ENCODE results near the gene MPPED1.

Gene MPPED1

GRCh38 chr22:43449831-43450225 lies 38.0 kb downstream of the MPPED1 start:
- no peak for DNase-seq

- no peak for DNase-seq
These were observed 39.7 kb downstream of the MPPED1 start for GRCh38 chr22:43451371-43452050.

DNA sequence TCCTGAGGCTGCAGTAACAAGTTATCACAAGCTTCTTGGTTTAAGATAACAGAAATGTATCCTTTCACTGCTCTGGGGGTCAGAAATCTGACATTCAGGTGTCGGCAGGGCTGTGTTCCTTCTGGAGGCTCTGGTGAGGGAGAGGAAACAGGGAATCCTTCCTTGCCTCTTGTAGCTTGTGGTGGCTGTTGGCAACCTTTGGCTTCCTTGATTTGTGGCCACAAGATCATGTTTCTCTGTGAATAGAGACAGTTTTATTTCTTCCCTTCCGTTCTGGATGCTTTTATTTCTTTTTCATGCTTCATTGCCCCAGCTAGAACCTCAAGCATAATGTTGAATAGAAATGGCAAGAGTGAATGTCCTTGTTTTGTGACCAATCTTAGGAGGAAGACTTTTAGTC lies 44.0 kb downstream of the MPPED1 start:
- no peak for DNase-seq

- no peak for DNase-seq
These were observed 45.2 kb downstream of the MPPED1 start for GRCh38 chr22:43457002-43457401.

- no peak for DNase-seq
These were observed 50.9 kb downstream of the MPPED1 start for GRCh38 chr22:43462701-43463100.

GRCh38 chr22:43464809-43465208 lies 53.0 kb downstream of the MPPED1 start:
- DNase-seq, result no peak

- DNase-seq, result no peak
These were observed 53.6 kb downstream of the MPPED1 start for GRCh38 chr22:43465291-43466015.

DNA sequence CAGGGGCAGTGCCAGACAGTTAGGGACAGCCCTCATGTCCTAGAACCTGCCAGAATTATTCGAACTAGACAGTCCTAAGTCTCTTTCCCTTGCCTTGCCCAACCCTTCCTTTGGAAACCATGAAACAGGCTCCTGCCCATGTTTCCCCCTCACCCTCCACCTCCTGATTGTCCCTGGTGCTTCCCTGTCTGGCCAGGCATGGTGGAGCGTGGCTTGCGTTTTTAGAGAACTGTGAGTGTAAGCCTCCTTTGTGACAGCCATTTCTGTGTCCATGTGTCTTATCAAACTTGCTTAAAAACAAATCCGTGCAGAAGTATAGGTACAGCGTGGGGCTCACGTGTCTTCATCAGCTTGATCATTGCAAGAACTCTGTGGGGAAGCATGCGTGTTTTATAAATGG lies 54.9 kb downstream of the MPPED1 start:
- DNase-seq, result no peak

DNA sequence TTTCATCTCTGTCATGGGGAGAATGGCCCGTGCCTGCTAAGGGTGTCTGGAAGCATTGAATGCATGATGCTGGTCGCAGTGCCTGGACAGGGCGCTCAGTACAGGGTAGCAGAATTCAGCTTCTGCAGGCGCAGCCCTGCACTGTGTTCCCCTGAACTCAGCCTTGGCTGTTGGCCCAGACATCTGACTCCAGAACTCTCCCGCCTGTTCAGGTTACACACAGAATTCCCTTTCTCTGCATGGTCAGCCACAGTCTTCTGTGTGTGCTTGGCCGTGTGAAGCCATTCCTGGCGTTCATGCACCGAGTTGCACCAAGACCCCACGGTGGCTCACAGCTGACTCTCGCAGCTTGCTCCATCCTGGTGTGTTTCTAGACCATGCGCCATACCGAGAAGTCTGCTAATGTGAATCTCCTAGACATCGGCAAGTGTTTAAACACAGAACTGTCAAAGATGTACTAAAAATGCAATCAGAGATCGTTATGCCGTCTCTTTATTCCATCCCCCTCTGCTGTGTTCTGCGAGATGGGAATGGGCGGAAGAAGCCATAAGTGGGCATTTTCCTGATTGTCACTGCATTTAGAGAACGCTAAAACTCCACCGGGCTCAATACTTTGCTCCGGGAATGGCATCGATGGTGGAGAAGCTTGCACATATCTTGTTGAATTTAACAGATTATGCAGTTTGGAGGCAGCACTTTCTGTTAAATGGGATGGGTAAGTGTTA lies 55.6 kb downstream of the MPPED1 start:
- DNase-seq, result no peak

DNA sequence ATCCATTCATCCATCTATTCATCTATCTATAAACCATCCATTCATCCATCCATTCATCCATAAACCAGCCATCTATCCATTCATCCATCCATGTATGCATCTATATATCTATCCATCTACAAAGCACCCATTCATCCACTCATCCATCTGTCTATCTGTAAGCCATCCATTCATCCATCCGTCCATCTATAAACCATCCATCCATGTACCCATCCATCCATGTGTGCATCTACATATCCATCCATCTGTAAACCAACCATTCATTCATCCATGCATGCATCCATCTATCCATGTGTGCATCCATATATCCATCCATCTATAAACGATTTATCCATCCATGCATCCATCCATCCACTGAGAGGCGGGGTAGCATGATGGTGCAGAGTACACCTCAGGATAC lies 58.4 kb downstream of the MPPED1 start:
- no peak for DNase-seq

- DNase-seq, result no peak
These were observed 59.2 kb downstream of the MPPED1 start for GRCh38 chr22:43470941-43471585.

- no peak for DNase-seq
These were observed 59.9 kb downstream of the MPPED1 start for GRCh38 chr22:43471606-43472135.

DNA sequence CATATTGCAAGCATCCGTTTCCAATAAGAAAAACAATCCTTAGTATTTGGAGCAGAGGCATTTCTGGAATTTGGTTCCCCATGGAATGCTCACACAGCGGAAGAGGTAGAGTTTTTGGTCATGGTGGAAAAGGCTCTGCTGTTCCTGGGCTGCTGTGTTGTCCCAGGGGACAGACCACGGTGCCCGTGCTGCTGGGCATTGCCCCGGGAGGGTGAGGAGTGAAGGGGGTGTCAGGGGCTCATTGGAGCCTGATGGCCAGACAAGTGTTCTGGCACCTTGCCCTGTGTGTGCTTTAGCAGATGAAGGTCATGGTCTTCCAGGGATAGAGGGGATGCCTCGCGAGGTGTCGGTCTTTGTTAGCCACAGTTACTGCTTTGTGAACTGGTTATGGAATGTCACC lies 61.2 kb downstream of the MPPED1 start:
- no peak for DNase-seq

GRCh38 chr22:43473441-43473840 lies 61.6 kb downstream of the MPPED1 start:
- no peak for DNase-seq

DNA sequence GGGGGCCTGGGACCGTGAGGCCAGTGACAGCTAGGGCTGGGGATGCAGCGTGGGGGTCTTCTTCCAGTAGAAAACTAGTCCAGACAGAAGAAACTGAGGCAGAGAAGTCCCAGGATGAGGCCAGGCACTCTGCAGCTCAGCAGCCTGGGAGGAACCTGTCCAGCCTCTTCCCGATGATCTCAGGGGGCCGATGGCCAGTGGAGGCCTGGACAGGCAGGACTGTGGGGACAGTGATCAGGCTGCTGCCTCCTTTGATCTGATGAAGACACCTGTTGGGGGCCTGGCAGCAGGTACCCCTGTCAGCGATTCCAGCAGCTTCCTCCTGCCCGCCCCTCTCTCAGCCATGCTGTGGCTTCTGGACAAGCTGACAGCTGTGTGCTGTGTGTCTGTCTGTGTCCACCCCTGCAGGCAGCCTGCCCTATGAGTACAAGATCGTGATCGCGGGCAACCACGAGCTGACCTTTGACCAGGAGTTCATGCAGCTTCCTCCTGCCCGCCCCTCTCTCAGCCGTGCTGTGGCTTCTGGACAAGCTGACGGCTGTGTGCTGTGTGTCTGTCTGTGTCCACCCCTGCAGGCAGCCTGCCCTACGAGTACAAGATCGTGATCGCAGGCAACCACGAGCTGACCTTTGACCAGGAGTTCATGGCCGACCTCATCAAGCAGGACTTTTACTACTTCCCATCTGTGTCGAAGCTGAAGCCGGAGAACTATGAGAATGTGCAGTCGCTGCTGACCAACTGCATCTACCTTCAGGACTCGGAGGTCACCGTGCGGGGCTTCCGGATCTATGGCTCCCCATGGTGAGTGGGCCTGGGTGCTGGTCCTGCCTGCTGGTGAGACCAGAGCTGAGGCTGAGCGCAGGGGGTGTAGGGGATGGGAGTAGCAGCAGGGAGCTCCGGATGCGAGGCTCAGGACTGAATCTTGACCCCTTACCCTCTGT lies 62.6 kb downstream of the MPPED1 start:
- DNase-seq, result no peak

DNA sequence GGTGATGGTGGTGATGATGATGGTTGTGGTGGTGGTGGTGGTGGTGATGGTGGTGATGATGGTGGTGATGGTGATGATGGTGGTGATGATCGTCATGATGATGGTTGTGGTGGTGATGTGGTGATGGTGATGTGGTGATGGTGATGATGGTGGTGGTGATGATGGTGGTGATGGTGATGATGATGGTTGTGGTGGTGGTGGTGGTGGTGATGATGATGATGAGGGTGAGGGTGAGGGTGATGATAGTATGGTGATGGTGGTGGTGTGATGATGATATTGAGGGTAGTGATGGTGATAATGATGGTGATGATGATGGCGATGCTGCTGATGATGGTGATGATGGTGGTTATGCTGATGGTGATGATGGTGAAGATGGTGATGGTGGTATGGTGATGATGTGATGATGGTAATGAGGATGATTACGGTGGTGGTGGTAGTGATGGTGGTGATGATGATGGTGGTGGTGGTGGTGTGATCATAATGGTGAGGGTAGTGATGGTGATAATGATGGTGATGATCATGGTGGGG lies 63.8 kb downstream of the MPPED1 start:
- DNase-seq, result no peak

DNA sequence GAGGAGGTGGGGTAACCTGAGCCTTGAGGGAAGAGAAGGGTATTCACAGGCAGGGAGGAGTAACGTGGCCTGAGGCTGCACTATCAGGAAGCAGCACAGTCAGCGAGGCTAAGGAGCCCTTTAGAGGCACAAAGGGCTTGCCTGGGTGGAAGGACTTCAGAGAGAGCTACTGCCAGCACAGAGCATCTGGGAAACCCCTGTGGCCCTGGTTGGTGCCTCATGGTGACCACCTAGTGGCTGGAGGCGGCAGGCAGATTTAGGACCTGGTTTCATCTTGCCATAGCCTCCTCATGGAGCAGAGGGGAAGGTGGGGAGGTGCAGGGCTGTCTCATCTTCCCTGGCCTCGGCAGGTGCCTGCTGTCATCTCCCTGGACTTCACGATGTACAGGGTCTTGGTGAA lies 64.5 kb downstream of the MPPED1 start:
- no peak for DNase-seq

GRCh38 chr22:43476751-43477725 lies 65.2 kb downstream of the MPPED1 start:
- no peak for DNase-seq

- DNase-seq, result no peak
These were observed 66.2 kb downstream of the MPPED1 start for GRCh38 chr22:43477966-43478365.

DNA sequence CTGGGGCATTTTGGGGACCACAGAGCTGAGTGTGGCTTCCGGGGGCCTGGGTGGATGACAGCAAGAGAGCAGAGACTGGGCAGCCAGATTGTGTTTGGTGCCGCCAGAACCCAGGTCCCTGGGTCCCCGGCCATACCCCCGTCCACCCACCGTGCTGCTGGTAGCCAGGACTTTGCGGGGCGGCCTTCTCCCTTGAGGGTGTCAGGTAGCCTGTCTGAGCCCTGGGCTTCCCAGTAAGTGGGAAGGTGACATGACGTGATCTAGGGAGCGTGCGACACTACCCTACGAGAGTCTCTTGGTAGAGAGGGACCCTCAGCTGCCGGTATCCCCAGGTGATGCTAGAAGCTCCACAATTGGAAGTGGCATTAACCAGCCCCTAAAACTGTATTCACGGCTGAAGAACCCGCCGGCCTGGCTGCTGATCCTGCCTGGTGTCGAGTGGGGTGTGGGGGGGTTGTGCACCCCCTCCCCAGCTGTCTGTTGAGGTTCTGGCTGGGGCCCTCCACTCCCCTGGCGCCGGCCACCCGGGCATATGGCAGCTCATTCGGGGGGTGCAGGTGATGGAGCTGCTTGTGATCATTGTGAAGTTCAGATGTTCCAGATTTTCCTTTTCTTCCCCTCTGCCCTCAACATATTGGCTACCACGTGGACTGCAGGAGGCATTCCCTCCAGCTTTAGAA lies 66.9 kb downstream of the MPPED1 start:
- no peak for DNase-seq

All from cortex of kidney (tissue), 1 donor.